A673 (cell line): ENCODE measurements around the gene GAD2. TPM values are rescaled to one million over a fixed set of nuclear protein-coding genes. Genes with fewer than 3 reads are reported as not detected.

ENCODE experiments used
- BruUV-seq: library from RNA; stranded (reverse); fragments of 400-500 nt; replicated peaks from 2 replicates; lab custom pipeline; 2021; lab: Mats Ljungman, UMichigan
- CTCF ChIA-PET: fragments of 300-600 bp; sonication (Branson Sonifier 250); formaldehyde crosslinking; loops from one replicate; lab custom pipeline; 2022; ENCODE audit warnings: antibody characterized with exemption; lab: Charles Lee
- POLR2A ChIA-PET: fragments of 300-600 bp; sonication (Branson Sonifier 250); formaldehyde crosslinking; loops from one replicate; lab custom pipeline; 2022; ENCODE audit warnings: antibody characterized with exemption; ENCODE audit not compliant: low non-redundant PET; lab: Charles Lee
- DNase-seq: peaks from one replicate; pipeline ENCODE4 v3.0.0-alpha.2; 2015; ENCODE audit warnings: low spot score
- H3K27ac ChIP-seq: fragments of 200-600 bp; sonication (generic); 2 replicates; pipeline ENCODE4 v1.5.1; 2016; ENCODE audit warnings: mixed run types, low read depth, mild to moderate bottlenecking, mixed read lengths, antibody characterized with exemption, low read length; ENCODE audit not compliant: poor library complexity, severe bottlenecking
- H3K27me3 ChIP-seq: fragments of 200-600 bp; sonication (generic); replicated peaks from 2 replicates; pipeline ENCODE4 v1.6.1; 2017; ENCODE audit warnings: mixed run types, low read depth, mild to moderate bottlenecking, mixed read lengths, antibody characterized with exemption, low read length; ENCODE audit not compliant: insufficient read depth, poor library complexity
- H3K36me3 ChIP-seq: fragments of 200-600 bp; sonication (generic); 2 replicates; pipeline ENCODE4 v1.6.1; 2016; ENCODE audit warnings: mixed run types, mild to moderate bottlenecking, mixed read lengths, antibody characterized with exemption, low read length; ENCODE audit not compliant: insufficient read depth, poor library complexity, severe bottlenecking
- H3K4me1 ChIP-seq: fragments of 200-600 bp; sonication (generic); 2 replicates; pipeline ENCODE4 v1.6.1; 2017; ENCODE audit warnings: mixed run types, mild to moderate bottlenecking, mixed read lengths, antibody characterized with exemption, low read length; ENCODE audit not compliant: insufficient read depth, poor library complexity, severe bottlenecking
- H3K4me3 ChIP-seq: fragments of 200-600 bp; sonication (generic); 2 replicates; pipeline ENCODE4 v1.5.1; 2016; ENCODE audit warnings: low read depth, mixed run types, mild to moderate bottlenecking, mixed read lengths, low read length; ENCODE audit not compliant: poor library complexity, severe bottlenecking
- H3K9me3 ChIP-seq: fragments of 200-600 bp; sonication (generic); 2 replicates; pipeline ENCODE4 v1.6.1; 2016; ENCODE audit warnings: mixed run types, low read depth, mild to moderate bottlenecking, mixed read lengths, antibody characterized with exemption, low read length; ENCODE audit not compliant: poor library complexity, severe bottlenecking
- EZH2 ChIP-seq: fragments of 200-600 bp; sonication (generic); IDR thresholded peaks from 2 replicates; pipeline ENCODE4 v1.6.1; 2017; ENCODE audit warnings: borderline replicate concordance, low read depth, mild to moderate bottlenecking, mixed read lengths, antibody characterized with exemption, low read length; ENCODE audit not compliant: poor library complexity, severe bottlenecking
- intact Hi-C: fragments of 100-400 bp; cut with micrococcal nuclease; formaldehyde crosslinking; loops from one replicate; pipeline ENCODE4 v1.10.0; 2022; ENCODE audit not compliant: unreplicated experiment
- total RNA-seq: library from RNA; stranded (reverse); gene quantifications from 2 replicates; pipeline ENCODE4 v1.2.3, GENCODE V29; 2021
- TF ChIP-seq, protein P1 (sequence below): fragments of 300-800, 200-600 bp; sonication (generic); conservative IDR thresholded peaks from 2 replicates; pipeline ENCODE4 v1.5.1; 2017; ENCODE audit warnings: low read depth, mild to moderate bottlenecking, antibody characterized with exemption, low read length, moderate library complexity, mixed read lengths

The GAD2 gene
- total RNA-seq, 1 experiment from 2014 or later: 0.28 TPM

- H3K27ac ChIP-seq: no peak overlapping the region
- CTCF ChIA-PET: no interaction called here
- no TSS peak for BruUV-seq
- H3K9me3 ChIP-seq: no peaks in the 10 kb centered on the region
- POLR2A ChIA-PET: no interaction called here
- no peak for DNase-seq
- TF ChIP-seq, protein P1, sequence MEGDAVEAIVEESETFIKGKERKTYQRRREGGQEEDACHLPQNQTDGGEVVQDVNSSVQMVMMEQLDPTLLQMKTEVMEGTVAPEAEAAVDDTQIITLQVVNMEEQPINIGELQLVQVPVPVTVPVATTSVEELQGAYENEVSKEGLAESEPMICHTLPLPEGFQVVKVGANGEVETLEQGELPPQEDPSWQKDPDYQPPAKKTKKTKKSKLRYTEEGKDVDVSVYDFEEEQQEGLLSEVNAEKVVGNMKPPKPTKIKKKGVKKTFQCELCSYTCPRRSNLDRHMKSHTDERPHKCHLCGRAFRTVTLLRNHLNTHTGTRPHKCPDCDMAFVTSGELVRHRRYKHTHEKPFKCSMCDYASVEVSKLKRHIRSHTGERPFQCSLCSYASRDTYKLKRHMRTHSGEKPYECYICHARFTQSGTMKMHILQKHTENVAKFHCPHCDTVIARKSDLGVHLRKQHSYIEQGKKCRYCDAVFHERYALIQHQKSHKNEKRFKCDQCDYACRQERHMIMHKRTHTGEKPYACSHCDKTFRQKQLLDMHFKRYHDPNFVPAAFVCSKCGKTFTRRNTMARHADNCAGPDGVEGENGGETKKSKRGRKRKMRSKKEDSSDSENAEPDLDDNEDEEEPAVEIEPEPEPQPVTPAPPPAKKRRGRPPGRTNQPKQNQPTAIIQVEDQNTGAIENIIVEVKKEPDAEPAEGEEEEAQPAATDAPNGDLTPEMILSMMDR: no peak
- no peak for TF ChIP-seq EZH2
- intact Hi-C loops: no loop called here
- H3K4me1 ChIP-seq: no peaks in the 10 kb centered on the region
- no peak overlapping the region for H3K4me3 ChIP-seq
- H3K36me3 ChIP-seq: no peaks in the 10 kb centered on the region
- H3K27me3 ChIP-seq: peaks cover under 1% of the 10 kb centered on the region
Observed at GRCh38 chr10:26205223-26205622, 11.4 kb upstream of the GAD2 start.

GRCh38 chr10:26211781-26212444 is 4.7 kb upstream of the GAD2 start:
- POLR2A ChIA-PET: no interaction called here
- no peak overlapping the region for H3K4me3 ChIP-seq

DNA sequence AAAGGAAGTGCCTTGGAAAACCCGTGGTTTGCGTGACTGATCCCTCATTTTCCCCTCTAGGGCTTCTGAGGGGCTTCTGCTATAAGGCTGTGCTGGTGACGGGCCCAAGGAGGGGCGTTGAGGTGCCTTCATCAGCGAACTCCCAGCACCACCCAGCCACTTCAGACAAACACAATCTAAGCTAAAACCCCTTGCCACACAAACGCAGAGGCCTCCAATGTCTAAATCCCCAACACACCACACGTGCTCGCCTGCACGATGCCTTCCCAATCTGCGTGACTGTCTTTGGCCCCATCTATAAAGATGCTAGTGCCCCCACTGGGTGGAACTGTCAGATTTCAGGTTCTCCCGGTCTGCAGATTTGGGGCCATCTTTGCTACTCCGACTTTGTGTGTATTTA is 4.1 kb upstream of the GAD2 start:
- Histone ChIP-seq H3K27me3 (peaks cover 70% of the 10 kb centered on the region), H3K9me3 (no peaks in the 10 kb centered on the region), H3K27ac (no peak overlapping the region), H3K4me3 (no peak overlapping the region), H3K36me3 (no peaks in the 10 kb centered on the region), H3K4me1 (peaks cover 17% of the 10 kb centered on the region)
- ChIA-PET CTCF (no interaction called here), POLR2A (no interaction called here)
- no TSS peak for BruUV-seq
- TF ChIP-seq, protein P1: no peak
- TF ChIP-seq EZH2: no peak
- intact Hi-C loops: no loop called here
- DNase-seq: no peak

More at GRCh38 chr10:26211781-26212444, 4.7 kb upstream of the GAD2 start:
- intact Hi-C loops: no loop called here
- Histone ChIP-seq H3K4me1 (peaks cover 14% of the 10 kb centered on the region), H3K27ac (no peak overlapping the region), H3K36me3 (no peaks in the 10 kb centered on the region), H3K27me3 (peaks cover 64% of the 10 kb centered on the region), H3K9me3 (no peaks in the 10 kb centered on the region)
- TF ChIP-seq, protein P1: no peak
- no peak for TF ChIP-seq EZH2
- no TSS peak for BruUV-seq
- CTCF ChIA-PET: no interaction called here
- DNase-seq: no peak
